ENCODE results near the gene ZMIZ1. TPM values are rescaled to one million over a fixed set of nuclear protein-coding genes. Genes with fewer than 3 reads are reported as not detected.
"Not testable (repeated sequence)": the region's sequence is repeated elsewhere in the genome, so short reads cannot be mapped to it uniquely, and the experiment has no call there.

ZMIZ1 gene
- total RNA-seq, 1 experiment from 2014 or later, result 35.8 TPM

DNA sequence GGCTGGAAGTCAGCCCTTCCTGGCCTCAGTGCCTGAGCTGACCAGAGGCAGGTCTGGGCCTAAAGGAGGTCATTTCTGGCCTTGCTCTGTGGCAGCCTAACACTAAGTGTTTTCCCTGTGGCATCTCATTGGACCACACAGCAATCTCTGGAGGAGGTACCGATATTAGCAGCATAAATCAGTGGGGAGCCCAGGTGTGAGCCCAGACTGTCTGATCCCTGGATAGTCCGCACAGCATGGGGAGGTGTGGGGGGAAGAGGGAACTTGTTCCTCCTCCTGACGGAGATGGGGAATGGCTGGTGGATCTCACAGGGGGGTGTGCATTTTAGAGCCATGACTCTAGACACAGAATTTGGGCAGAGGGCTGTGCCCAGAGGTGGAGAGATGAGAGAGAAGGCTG, 267.5 kb downstream of the ZMIZ1 start:
- CTCF ChIA-PET, result no interaction called here
- intact Hi-C loops (cut with micrococcal nuclease; ENCODE audit: unreplicated experiment), result no loop called here

DNA sequence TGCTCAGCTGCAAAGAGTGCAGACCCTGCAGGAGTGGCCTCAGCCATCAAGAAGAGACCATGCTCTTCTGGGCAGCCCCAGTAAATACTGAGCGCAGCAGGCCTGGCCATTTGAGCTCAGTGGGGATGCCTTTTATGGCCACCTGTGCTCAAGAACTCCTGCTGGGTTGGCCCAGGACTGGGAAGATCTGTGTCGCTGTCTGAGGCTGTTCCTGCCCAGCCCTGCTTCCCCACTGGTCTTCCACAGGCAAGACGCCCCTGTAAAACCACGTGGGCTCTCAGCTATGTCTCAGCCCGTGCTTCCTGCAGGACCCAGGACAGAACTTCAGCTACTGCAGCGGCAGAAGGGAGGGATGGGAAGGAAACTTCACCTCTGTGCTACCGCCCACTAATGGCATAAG, 268.0 kb downstream of the ZMIZ1 start:
- no peaks in the 10 kb centered on the region for H3K9me3 ChIP-seq (ENCODE audit: low read depth, low read length, poor library complexity, severe bottlenecking)
- H3K4me1 ChIP-seq (ENCODE audit: insufficient read depth, low read length, poor library complexity, severe bottlenecking), result no peaks in the 10 kb centered on the region
- no peak overlapping the region for H3K27ac ChIP-seq (ENCODE audit: low read depth, low read length, poor library complexity, severe bottlenecking)
- BruUV-seq (replicated peaks), result no TSS peak
- H3K27me3 ChIP-seq (replicated peaks; ENCODE audit: insufficient read depth, low read depth, low read length, poor library complexity), result no peaks in the 10 kb centered on the region
- no peak overlapping the region for H3K4me3 ChIP-seq (ENCODE audit: low read depth, low read length, poor library complexity, severe bottlenecking)
- intact Hi-C loops (cut with micrococcal nuclease; ENCODE audit: unreplicated experiment), result no loop called here
- ChIA-PET CTCF (no interaction called here), POLR2A (ENCODE audit: low non-redundant PET) (no interaction called here)
- TF ChIP-seq EZH2 (IDR thresholded peaks at IDR 0.05; ENCODE audit: borderline replicate concordance, low read depth, low read length, poor library complexity, severe bottlenecking), result no peak
- TF ChIP-seq, protein P1, sequence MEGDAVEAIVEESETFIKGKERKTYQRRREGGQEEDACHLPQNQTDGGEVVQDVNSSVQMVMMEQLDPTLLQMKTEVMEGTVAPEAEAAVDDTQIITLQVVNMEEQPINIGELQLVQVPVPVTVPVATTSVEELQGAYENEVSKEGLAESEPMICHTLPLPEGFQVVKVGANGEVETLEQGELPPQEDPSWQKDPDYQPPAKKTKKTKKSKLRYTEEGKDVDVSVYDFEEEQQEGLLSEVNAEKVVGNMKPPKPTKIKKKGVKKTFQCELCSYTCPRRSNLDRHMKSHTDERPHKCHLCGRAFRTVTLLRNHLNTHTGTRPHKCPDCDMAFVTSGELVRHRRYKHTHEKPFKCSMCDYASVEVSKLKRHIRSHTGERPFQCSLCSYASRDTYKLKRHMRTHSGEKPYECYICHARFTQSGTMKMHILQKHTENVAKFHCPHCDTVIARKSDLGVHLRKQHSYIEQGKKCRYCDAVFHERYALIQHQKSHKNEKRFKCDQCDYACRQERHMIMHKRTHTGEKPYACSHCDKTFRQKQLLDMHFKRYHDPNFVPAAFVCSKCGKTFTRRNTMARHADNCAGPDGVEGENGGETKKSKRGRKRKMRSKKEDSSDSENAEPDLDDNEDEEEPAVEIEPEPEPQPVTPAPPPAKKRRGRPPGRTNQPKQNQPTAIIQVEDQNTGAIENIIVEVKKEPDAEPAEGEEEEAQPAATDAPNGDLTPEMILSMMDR (conservative IDR thresholded peaks at IDR 0.05; ENCODE audit: low read depth, low read length), result no peak
- no peaks in the 10 kb centered on the region for H3K36me3 ChIP-seq (ENCODE audit: insufficient read depth, low read length, poor library complexity, severe bottlenecking)
- DNase-seq (ENCODE audit: low spot score), result no peak

More for the DNA sequence above, 267.5 kb downstream of the ZMIZ1 start:
- Histone ChIP-seq H3K9me3 (ENCODE audit: low read depth, low read length, poor library complexity, severe bottlenecking) (no peaks in the 10 kb centered on the region), H3K4me1 (ENCODE audit: insufficient read depth, low read length, poor library complexity, severe bottlenecking) (no peaks in the 10 kb centered on the region), H3K36me3 (ENCODE audit: insufficient read depth, low read length, poor library complexity, severe bottlenecking) (no peaks in the 10 kb centered on the region), H3K27ac (ENCODE audit: low read depth, low read length, poor library complexity, severe bottlenecking) (no peak overlapping the region), H3K4me3 (ENCODE audit: low read depth, low read length, poor library complexity, severe bottlenecking) (no peak overlapping the region), H3K27me3 (replicated peaks; ENCODE audit: insufficient read depth, low read depth, low read length, poor library complexity) (no peaks in the 10 kb centered on the region)
- BruUV-seq (replicated peaks), result no TSS peak
- no peak for TF ChIP-seq EZH2 (IDR thresholded peaks at IDR 0.05; ENCODE audit: borderline replicate concordance, low read depth, low read length, poor library complexity, severe bottlenecking)
- TF ChIP-seq, protein P1 (conservative IDR thresholded peaks at IDR 0.05; ENCODE audit: low read depth, low read length), result no peak
- no peak for DNase-seq (ENCODE audit: low spot score)
- POLR2A ChIA-PET (ENCODE audit: low non-redundant PET), result no interaction called here

DNA sequence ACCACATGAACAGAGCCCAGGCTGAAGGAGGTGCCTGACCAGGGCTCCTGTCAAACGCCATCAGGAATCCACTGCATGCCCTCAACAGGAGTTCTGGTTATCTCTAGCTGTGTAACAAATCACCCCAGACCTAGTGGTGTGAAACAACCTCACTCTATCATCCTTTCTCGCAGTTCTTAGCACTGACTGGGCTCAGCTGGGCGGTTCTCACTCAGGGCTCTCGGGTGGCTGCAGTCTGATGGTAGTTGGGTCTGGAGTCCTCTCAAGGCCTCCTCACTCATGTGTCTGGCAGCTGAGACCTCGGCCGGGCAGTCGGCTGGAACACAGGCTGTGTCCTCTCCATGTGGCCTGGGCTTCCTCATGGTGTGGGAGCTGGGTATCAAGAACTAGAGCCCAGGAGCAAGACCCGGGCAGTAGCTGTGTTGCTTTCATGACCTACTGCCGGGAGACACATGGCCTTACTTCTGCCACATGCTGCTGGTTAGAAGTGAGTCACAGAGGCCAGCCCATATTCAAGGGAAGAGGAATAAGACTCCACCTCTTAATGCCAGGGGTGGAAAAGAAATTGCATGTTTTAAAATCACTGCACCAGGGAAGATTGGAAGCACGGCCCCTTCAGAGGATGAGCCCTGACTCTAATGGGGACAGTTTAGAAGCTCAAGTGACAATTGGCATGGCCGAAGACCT, 269.2 kb downstream of the ZMIZ1 start:
- intact Hi-C loops (cut with micrococcal nuclease; ENCODE audit: unreplicated experiment); H3K27ac ChIP-seq (ENCODE audit: low read depth, low read length, poor library complexity, severe bottlenecking); H3K36me3 ChIP-seq (ENCODE audit: insufficient read depth, low read length, poor library complexity, severe bottlenecking); DNase-seq (ENCODE audit: low spot score); BruUV-seq (replicated peaks); H3K27me3 ChIP-seq (replicated peaks; ENCODE audit: insufficient read depth, low read depth, low read length, poor library complexity); H3K4me3 ChIP-seq (ENCODE audit: low read depth, low read length, poor library complexity, severe bottlenecking); POLR2A ChIA-PET (ENCODE audit: low non-redundant PET); H3K9me3 ChIP-seq (ENCODE audit: low read depth, low read length, poor library complexity, severe bottlenecking); CTCF ChIA-PET; H3K4me1 ChIP-seq (ENCODE audit: insufficient read depth, low read length, poor library complexity, severe bottlenecking): not testable (repeated sequence)

DNA sequence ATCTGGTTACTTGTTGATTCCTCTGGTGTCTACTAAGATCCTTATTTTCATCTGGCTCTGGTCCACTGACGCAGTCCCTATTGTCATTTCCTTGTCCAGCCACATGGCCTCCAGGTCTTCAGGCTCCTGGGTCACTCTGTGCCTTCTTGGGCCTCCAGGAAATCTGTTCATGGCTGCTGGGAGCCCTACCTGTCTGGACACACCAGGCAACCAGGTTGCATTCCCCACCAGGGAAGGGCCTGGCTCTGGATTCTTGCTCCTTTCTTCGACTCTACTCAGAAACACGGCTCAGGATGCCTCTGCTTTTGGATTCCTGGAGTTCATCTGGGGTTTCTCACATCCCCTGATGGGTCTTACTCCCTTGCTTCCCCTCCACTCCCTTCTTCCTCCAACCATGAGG, 270.5 kb downstream of the ZMIZ1 start:
- Histone ChIP-seq H3K9me3 (ENCODE audit: low read depth, low read length, poor library complexity, severe bottlenecking) (no peaks in the 10 kb centered on the region), H3K36me3 (ENCODE audit: insufficient read depth, low read length, poor library complexity, severe bottlenecking) (no peaks in the 10 kb centered on the region), H3K27ac (ENCODE audit: low read depth, low read length, poor library complexity, severe bottlenecking) (no peak overlapping the region), H3K4me3 (ENCODE audit: low read depth, low read length, poor library complexity, severe bottlenecking) (no peak overlapping the region), H3K27me3 (replicated peaks; ENCODE audit: insufficient read depth, low read depth, low read length, poor library complexity) (no peaks in the 10 kb centered on the region), H3K4me1 (ENCODE audit: insufficient read depth, low read length, poor library complexity, severe bottlenecking) (no peaks in the 10 kb centered on the region)
- intact Hi-C loops (cut with micrococcal nuclease; ENCODE audit: unreplicated experiment), result no loop called here
- CTCF ChIA-PET, result no interaction called here
- no peak for DNase-seq (ENCODE audit: low spot score)
- POLR2A ChIA-PET (ENCODE audit: low non-redundant PET), result no interaction called here
- no TSS peak for BruUV-seq (replicated peaks)
- TF ChIP-seq, protein P1 (conservative IDR thresholded peaks at IDR 0.05; ENCODE audit: low read depth, low read length), result no peak
- TF ChIP-seq EZH2 (IDR thresholded peaks at IDR 0.05; ENCODE audit: borderline replicate concordance, low read depth, low read length, poor library complexity, severe bottlenecking), result no peak
